GM12892 (cell line): ENCODE results near the gene DDHD1.

ENCODE experiments used
- POLR2A ChIP-seq: IDR thresholded peaks from 2 replicates; pipeline ENCODE4 v1.6.1; 2011; ENCODE audit warnings: low read depth, low read length, control low read depth
- POLR2AphosphoS5 ChIP-seq: IDR thresholded peaks from 2 replicates; pipeline ENCODE4 v1.6.1; 2011; ENCODE audit warnings: low read depth, low read length, control low read depth
- TAF1 ChIP-seq: IDR thresholded peaks from 2 replicates; pipeline ENCODE4 v1.6.1; 2011; ENCODE audit warnings: low read depth, mild to moderate bottlenecking, control low read depth, low read length, borderline replicate concordance

DNA sequence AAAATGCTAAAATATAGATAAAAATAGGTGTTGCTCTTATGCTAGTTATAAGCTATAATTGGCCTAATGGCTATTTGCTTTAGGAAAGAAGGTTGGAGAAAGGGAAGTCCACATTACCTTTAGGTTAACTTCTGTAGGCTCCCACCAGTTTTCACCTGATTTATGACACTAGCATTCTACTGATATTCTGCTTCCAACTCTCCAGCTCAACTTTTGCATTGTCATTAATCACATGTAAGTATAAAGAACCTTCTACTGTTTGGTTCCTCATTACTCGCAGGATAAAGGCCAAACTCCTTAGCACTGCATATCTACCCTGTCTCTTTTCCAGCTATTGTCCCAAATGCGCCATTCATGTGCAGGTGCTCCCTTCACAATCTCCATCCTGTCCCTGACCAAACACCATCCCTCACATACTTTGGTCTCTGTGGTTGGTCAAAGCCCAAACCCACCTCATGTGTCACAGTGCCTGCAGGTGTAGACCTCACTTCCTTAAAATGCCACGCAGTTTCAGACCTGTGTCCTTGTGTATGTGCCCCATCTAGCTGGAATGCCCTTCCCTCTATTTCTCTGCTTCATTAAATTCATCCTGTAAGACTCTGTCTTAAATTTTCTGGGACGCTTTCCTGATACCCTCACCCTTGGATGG, 3.3 kb downstream of the DDHD1 start:
- TF ChIP-seq POLR2A (no peak), TAF1 (no peak), POLR2AphosphoS5 (no peak)
